Activated CD8-positive, alpha-beta memory T cell treated with anti-CD3 and anti-CD28 coated beads, Interleukin-2, amount 10 ng/mL, durations not matched to agents 7 days and 5 days (primary cell): ENCODE measurements around the gene PSD. TPM values are rescaled to one million over a fixed set of nuclear protein-coding genes. Genes with fewer than 3 reads are reported as not detected.
A peak's percentile ranks its signal among the peaks of the same experiment; 100 is the strongest.
"Not testable (repeated sequence)": the region's sequence is repeated elsewhere in the genome, so short reads cannot be mapped to it uniquely, and the experiment has no call there.

Experiments
- ATAC-seq: fragments of 150-1000 bp; cut with Tn5 transposase; one replicate; pipeline ENCODE4 v1.10.0; 2021; ENCODE audit warnings: moderate library complexity
- CTCF ChIA-PET: fragments of 350-600 bp; sonication (Branson Sonifier 250); formaldehyde crosslinking; loops from one replicate; lab custom pipeline; 2021; ENCODE audit warnings: antibody characterized with exemption; lab: Charles Lee
- DNase-seq: peaks from one replicate; pipeline ENCODE4 v3.0.0-alpha.2; 2020
- H3K27ac Mint-ChIP-seq: one replicate; pipeline ENCODE4 v1.8.0; 2021; ENCODE audit warnings: mild to moderate bottlenecking, mixed read lengths
- H3K27me3 Mint-ChIP-seq: one replicate; pipeline ENCODE4 v1.8.0; 2021; ENCODE audit warnings: mixed read lengths
- H3K36me3 Mint-ChIP-seq: one replicate; pipeline ENCODE4 v1.8.0; 2021; ENCODE audit warnings: mild to moderate bottlenecking, mixed read lengths
- H3K4me1 Mint-ChIP-seq: one replicate; pipeline ENCODE4 v1.8.0; 2021; ENCODE audit warnings: mixed read lengths
- H3K4me3 Mint-ChIP-seq: one replicate; pipeline ENCODE4 v1.8.0; 2021; ENCODE audit warnings: mild to moderate bottlenecking, moderate library complexity, mixed read lengths
- H3K9me3 Mint-ChIP-seq: one replicate; pipeline ENCODE4 v1.8.0; 2022; ENCODE audit warnings: low read depth, mixed read lengths
- total RNA-seq, 2 experiments: library from RNA; stranded (reverse); gene quantifications; one replicate each; pipeline ENCODE4 v1.2.3, GENCODE V29; 2021

The PSD gene
- total RNA-seq: 1 to 10 TPM; 2.8 to 2.9 TPM

GRCh38 chr10:102418622-102419268 is at the start of gene PSD:
PSD (minus strand) TSS chr10:102418785; CDS start chr10:102417038, 1,747 bp downstream.
- peak within 1 kb of the TSS; percentile 97 for H3K4me3 Mint-ChIP-seq
- ATAC-seq: no peak
- DNase-seq: no peak
- H3K27me3 Mint-ChIP-seq: peaks cover 21% of the 10 kb centered on the region
- no peaks in the 10 kb centered on the region for H3K9me3 Mint-ChIP-seq
- peaks cover 38% of the 10 kb centered on the region for H3K4me1 Mint-ChIP-seq
- peaks cover 1% of the 10 kb centered on the region for H3K36me3 Mint-ChIP-seq
- peak within 1 kb of the TSS; percentile 95 for H3K27ac Mint-ChIP-seq
- CTCF ChIA-PET: no interaction called here

GRCh38 chr10:102467971-102468438 is 49.4 kb upstream of the PSD start:
- H3K36me3 Mint-ChIP-seq: no peaks in the 10 kb centered on the region
- no peak for DNase-seq
- H3K27me3 Mint-ChIP-seq: no peaks in the 10 kb centered on the region
- no peak overlapping the region for H3K4me3 Mint-ChIP-seq
- H3K27ac Mint-ChIP-seq: no peak overlapping the region
- H3K4me1 Mint-ChIP-seq: peaks cover 6% of the 10 kb centered on the region
- H3K9me3 Mint-ChIP-seq: no peaks in the 10 kb centered on the region
- no peak for ATAC-seq
- CTCF ChIA-PET: interaction anchor here (1.4 to 2.0 kb wide), 2 partner anchors 11 to 69 kb away, joined by 3 to 6 read pairs; no protein-coding TSS in a partner anchor

GRCh38 chr10:102467318-102467717 is 48.7 kb upstream of the PSD start:
- H3K4me1 Mint-ChIP-seq: peaks cover 12% of the 10 kb centered on the region
- H3K36me3 Mint-ChIP-seq: no peaks in the 10 kb centered on the region
- no peaks in the 10 kb centered on the region for H3K27me3 Mint-ChIP-seq
- no peak overlapping the region for H3K27ac Mint-ChIP-seq
- no peak for ATAC-seq
- DNase-seq: no peak
- H3K4me3 Mint-ChIP-seq: no peak overlapping the region
- CTCF ChIA-PET: interaction anchor here (2.0 kb wide), 1 partner anchor 12 kb away, joined by 6 read pairs; no protein-coding TSS in a partner anchor
- H3K9me3 Mint-ChIP-seq: no peaks in the 10 kb centered on the region

- no peak for DNase-seq
- Mint-ChIP-seq H3K4me3 (no peak overlapping the region), H3K27ac (no peak overlapping the region), H3K9me3 (no peaks in the 10 kb centered on the region), H3K27me3 (no peaks in the 10 kb centered on the region), H3K4me1 (peaks cover 29% of the 10 kb centered on the region), H3K36me3 (no peaks in the 10 kb centered on the region)
- CTCF ChIA-PET: interaction anchor here (0.8 to 2.1 kb wide), 2 partner anchors 12 to 236 kb away, joined by 3 to 11 read pairs; no protein-coding TSS in a partner anchor
- no peak for ATAC-seq
These were observed 46.9 kb upstream of the PSD start for GRCh38 chr10:102465466-102465865.

- ATAC-seq (no peak), DNase-seq (no peak)
- Mint-ChIP-seq H3K4me3 (no peak overlapping the region), H3K4me1 (peaks cover 29% of the 10 kb centered on the region), H3K9me3 (no peaks in the 10 kb centered on the region), H3K36me3 (no peaks in the 10 kb centered on the region), H3K27ac (no peak overlapping the region), H3K27me3 (no peaks in the 10 kb centered on the region)
- CTCF ChIA-PET: interaction anchor here (0.7 to 0.9 kb wide), 2 partner anchors 14 to 108 kb away, joined by 3 read pairs; no protein-coding TSS in a partner anchor
These were observed 45.4 kb upstream of the PSD start for GRCh38 chr10:102463983-102464382.

GRCh38 chr10:102462512-102463054 is 44.0 kb upstream of the PSD start:
- H3K27me3 Mint-ChIP-seq: no peaks in the 10 kb centered on the region
- CTCF ChIA-PET: interaction anchor here (0.7 to 2.7 kb wide), 8 partner anchors 9 to 293 kb away, joined by 3 to 23 read pairs (median 4); partner anchors contain the start of genes ACTR1A, C10orf95 and SUFU
- no peaks in the 10 kb centered on the region for H3K9me3 Mint-ChIP-seq
- H3K4me3 Mint-ChIP-seq: no peak overlapping the region
- H3K4me1 Mint-ChIP-seq: peaks cover 29% of the 10 kb centered on the region
- no peak overlapping the region for H3K27ac Mint-ChIP-seq
- DNase-seq (no peak), ATAC-seq (no peak)
- H3K36me3 Mint-ChIP-seq: no peaks in the 10 kb centered on the region

- CTCF ChIA-PET: interaction anchor here (0.7 to 2.7 kb wide), 18 partner anchors 11 to 292 kb away, joined by 3 to 23 read pairs (median 5); partner anchors contain the start of genes ACTR1A, C10orf95, FBXL15 and SUFU
- no peaks in the 10 kb centered on the region for H3K27me3 Mint-ChIP-seq
These were observed 42.8 kb upstream of the PSD start for GRCh38 chr10:102461187-102462054.

GRCh38 chr10:102460836-102461186 is 42.2 kb upstream of the PSD start:
- Mint-ChIP-seq H3K4me3 (peak overlapping the region; percentile 82), H3K27me3 (no peaks in the 10 kb centered on the region), H3K36me3 (peaks cover 1% of the 10 kb centered on the region), H3K9me3 (no peaks in the 10 kb centered on the region), H3K4me1 (peaks cover 30% of the 10 kb centered on the region), H3K27ac (peak overlapping the region; percentile 73)
- DNase-seq (no peak), ATAC-seq (peak; percentile 41)
- CTCF ChIA-PET: interaction anchor here (1.0 to 2.7 kb wide), 12 partner anchors 11 to 231 kb away, joined by 3 to 23 read pairs (median 6); partner anchors contain the start of genes C10orf95 and FBXL15

More at GRCh38 chr10:102461187-102462054, 42.8 kb upstream of the PSD start:
- Mint-ChIP-seq H3K27ac (peak overlapping the region; percentile 79), H3K4me3 (peak overlapping the region; percentile 82), H3K9me3 (no peaks in the 10 kb centered on the region), H3K4me1 (peaks cover 29% of the 10 kb centered on the region), H3K36me3 (no peaks in the 10 kb centered on the region)
- DNase-seq: peak; percentile 94
- peak; percentile 99 for ATAC-seq

- no peak for DNase-seq
- CTCF ChIA-PET: interaction anchor here (0.7 kb wide), 3 partner anchors 26 to 70 kb away, joined by 3 read pairs; no protein-coding TSS in a partner anchor
- Mint-ChIP-seq H3K27ac (no peak overlapping the region), H3K27me3 (no peaks in the 10 kb centered on the region), H3K9me3 (no peaks in the 10 kb centered on the region), H3K4me1 (peaks cover 42% of the 10 kb centered on the region), H3K4me3 (no peak overlapping the region), H3K36me3 (peaks cover 8% of the 10 kb centered on the region)
- ATAC-seq: no peak
These were observed 40.1 kb upstream of the PSD start for GRCh38 chr10:102458656-102459055.

- H3K27ac Mint-ChIP-seq: no peak overlapping the region
- DNase-seq: no peak
These were observed 39.1 kb upstream of the PSD start for GRCh38 chr10:102457591-102458150.

GRCh38 chr10:102455893-102456471 is 37.4 kb upstream of the PSD start:
- CTCF ChIA-PET: no interaction called here
- H3K9me3 Mint-ChIP-seq: no peaks in the 10 kb centered on the region
- DNase-seq (no peak), ATAC-seq (no peak)
- H3K27ac Mint-ChIP-seq: no peak overlapping the region
- H3K4me3 Mint-ChIP-seq: no peak overlapping the region
- H3K27me3 Mint-ChIP-seq: no peaks in the 10 kb centered on the region
- peaks cover 43% of the 10 kb centered on the region for H3K4me1 Mint-ChIP-seq
- H3K36me3 Mint-ChIP-seq: peaks cover 12% of the 10 kb centered on the region

More at GRCh38 chr10:102457591-102458150, 39.1 kb upstream of the PSD start:
- ATAC-seq: no peak
- Mint-ChIP-seq H3K36me3 (peaks cover 12% of the 10 kb centered on the region), H3K27me3 (no peaks in the 10 kb centered on the region), H3K4me3 (no peak overlapping the region), H3K4me1 (peaks cover 47% of the 10 kb centered on the region), H3K9me3 (no peaks in the 10 kb centered on the region)
- CTCF ChIA-PET: no interaction called here

GRCh38 chr10:102454662-102455487 is 36.3 kb upstream of the PSD start:
- peaks cover 35% of the 10 kb centered on the region for H3K4me1 Mint-ChIP-seq
- peaks cover 12% of the 10 kb centered on the region for H3K36me3 Mint-ChIP-seq
- H3K27me3 Mint-ChIP-seq, CTCF ChIA-PET, ATAC-seq, H3K27ac Mint-ChIP-seq, H3K4me3 Mint-ChIP-seq, DNase-seq, H3K9me3 Mint-ChIP-seq: not testable (repeated sequence)
